SIG-M5 treated with dmso at 0.1 percent for 504 hours (cell line): ENCODE results near the gene NIN.

Experiments
- DNase-seq: peaks from one replicate; lab custom pipeline; 2025; ENCODE audit not compliant: unreplicated experiment; lab: John Stamatoyannopoulos, UW

NIN gene

GRCh38 chr14:50830932-50831725 is at the start of gene NIN:
TSS of gene NIN (minus strand) at chr14:50831162. CDS start at chr14:50822056, 9,106 bp downstream.
- DNase-seq: peak; percentile 72

- no peak for DNase-seq
Measured at GRCh38 chr14:50875359-50876070, 44.6 kb upstream of the NIN start.

- DNase-seq: peak; percentile 38
Measured at GRCh38 chr14:50874757-50875156, 43.8 kb upstream of the NIN start.

- DNase-seq: no peak
Measured at GRCh38 chr14:50871914-50872732, 41.2 kb upstream of the NIN start, which contains the start of gene ABHD12B. TSS of gene ABHD12B (plus strand) at chr14:50872053. CDS start at chr14:50872175, 122 bp downstream.

GRCh38 chr14:50871228-50871627 is 40.3 kb upstream of the NIN start:
- no peak for DNase-seq

GRCh38 chr14:50865391-50866076 is 34.6 kb upstream of the NIN start:
- no peak for DNase-seq

- no peak for DNase-seq
Measured at GRCh38 chr14:50864946-50865345, 34.0 kb upstream of the NIN start.

GRCh38 chr14:50864237-50864636 is 33.3 kb upstream of the NIN start:
- DNase-seq: no peak

GRCh38 chr14:50862036-50862570 is 31.1 kb upstream of the NIN start:
- DNase-seq: no peak

GRCh38 chr14:50860478-50861086 is 29.6 kb upstream of the NIN start:
- DNase-seq: peak; percentile 66

- no peak for DNase-seq
Measured at GRCh38 chr14:50859296-50859624, 28.3 kb upstream of the NIN start.

GRCh38 chr14:50856660-50857059 is 25.7 kb upstream of the NIN start:
- no peak for DNase-seq

- DNase-seq: no peak
Measured at GRCh38 chr14:50855558-50855957, 24.6 kb upstream of the NIN start.

- no peak for DNase-seq
Measured at GRCh38 chr14:50854521-50854920, 23.6 kb upstream of the NIN start.

- no peak for DNase-seq
Measured at GRCh38 chr14:50853891-50854290, 22.9 kb upstream of the NIN start.

- no peak for DNase-seq
Measured at GRCh38 chr14:50846226-50846880, 15.4 kb upstream of the NIN start.

GRCh38 chr14:50845166-50845565 is 14.2 kb upstream of the NIN start:
- no peak for DNase-seq

GRCh38 chr14:50844391-50844790 is 13.4 kb upstream of the NIN start:
- DNase-seq: no peak

- DNase-seq: no peak
Measured at GRCh38 chr14:50839691-50840090, 8.7 kb upstream of the NIN start.

- DNase-seq: no peak
Measured at GRCh38 chr14:50839048-50839447, 8.1 kb upstream of the NIN start.
